ENCODE measurements around the gene PRSS50.

PRSS50 gene

DNA sequence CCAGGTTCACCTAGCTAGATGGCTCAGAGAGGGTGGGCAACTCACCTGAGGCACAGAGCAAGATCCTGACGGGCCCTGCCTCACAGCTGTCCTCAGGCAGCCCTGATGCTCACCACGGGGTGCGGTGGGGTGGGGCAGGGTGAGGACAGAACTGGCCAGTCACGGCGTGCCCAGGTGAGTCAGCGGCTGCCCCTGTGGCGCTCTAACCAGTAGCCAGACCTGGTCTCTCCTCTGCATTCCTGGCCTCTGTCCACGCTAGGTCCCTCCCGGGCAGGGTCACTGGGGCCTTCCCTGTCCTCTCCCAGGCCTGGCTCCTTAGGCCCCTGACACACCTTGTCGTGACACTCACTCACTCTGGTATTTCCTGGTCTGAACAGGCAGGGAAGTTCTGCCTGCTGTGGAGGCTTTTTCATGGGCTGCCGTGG is 25.1 kb downstream of the PRSS50 start:
- DNase-seq (ENCODE audit: low read depth in 3 of 3), result no peak

- DNase-seq (ENCODE audit: low read depth in 3 of 3), result no peak
Measured at GRCh38 chr3:46690798-46691197, 26.9 kb downstream of the PRSS50 start.

GRCh38 chr3:46685446-46685845 is 32.2 kb downstream of the PRSS50 start:
- no peak for DNase-seq (ENCODE audit: low read depth in 3 of 3)

DNA sequence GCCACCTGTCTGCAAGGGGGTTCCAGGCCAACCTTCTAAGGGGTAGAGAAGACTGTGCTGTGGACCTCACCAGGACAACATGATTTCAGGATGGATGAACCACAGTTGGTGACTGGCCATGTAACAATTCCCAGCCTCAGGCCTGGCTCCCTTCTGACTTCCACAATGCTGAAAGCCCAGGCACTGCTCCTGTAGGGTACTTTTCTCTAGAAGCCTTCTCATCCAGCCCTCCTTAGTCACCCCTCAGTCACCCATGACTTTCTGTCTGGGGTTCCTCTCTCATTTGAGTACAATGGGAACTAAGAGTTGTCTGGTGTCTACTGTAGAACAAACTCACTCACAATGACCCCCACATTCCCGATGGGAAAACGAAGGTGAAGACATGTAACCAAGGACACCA is 32.8 kb downstream of the PRSS50 start:
- DNase-seq (ENCODE audit: low read depth in 3 of 3), result no peak

- DNase-seq (ENCODE audit: low read depth in 3 of 3), result no peak
Measured at GRCh38 chr3:46682974-46683373, 34.7 kb downstream of the PRSS50 start.

DNA sequence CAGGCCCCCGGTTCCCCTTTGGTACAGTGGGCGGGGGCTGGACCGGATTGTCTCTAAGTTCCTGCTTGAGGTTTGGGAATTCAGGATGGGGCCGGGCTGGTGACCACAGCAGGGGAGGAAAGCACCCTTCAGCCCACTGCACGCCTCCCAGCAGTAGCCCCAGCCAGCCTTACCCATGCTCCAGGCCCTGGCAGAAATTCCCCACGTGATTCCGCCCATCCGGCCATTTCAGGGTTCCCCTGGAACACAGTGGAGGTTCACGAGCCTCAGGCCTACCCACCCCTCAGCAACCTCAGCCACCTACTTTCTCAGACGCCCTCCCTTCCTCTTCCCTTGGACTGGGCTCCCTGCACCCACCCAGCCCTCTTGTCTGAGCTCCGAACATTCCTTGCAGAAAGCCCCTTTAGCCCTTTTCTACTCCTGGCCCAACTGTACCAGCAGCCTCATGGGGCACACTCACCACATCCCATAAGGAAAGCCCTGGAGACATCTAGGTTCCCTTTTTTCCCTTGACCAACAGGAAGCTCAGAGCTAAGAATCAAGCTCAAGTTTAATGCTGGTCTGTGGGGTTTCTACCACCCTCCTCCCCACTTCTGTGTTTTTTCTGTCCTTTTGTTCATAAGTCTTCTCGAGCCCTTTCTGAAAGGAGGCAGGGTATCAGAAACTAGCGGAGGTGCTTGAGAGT is 35.7 kb downstream of the PRSS50 start:
- no peak for DNase-seq (ENCODE audit: low read depth in 3 of 3)

DNA sequence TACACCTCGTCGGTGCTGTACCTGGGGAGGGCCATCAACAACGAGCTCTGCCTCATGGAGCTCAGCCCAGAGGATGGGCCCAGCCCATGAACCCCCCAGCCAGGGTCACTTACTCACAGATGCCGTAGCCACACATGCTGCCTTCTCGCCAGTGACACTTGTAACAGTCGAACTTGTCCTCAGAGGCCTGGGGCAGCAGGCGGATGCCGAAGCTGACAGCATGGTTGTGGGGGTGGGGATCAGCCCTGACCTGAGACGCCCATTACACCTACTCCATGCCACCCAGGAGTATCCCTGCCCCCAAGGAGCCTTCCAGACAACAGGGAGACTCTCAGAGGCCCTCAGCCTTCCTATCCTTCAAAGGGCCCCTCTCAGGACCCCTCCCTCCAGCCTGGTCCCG is 36.3 kb downstream of the PRSS50 start:
- no peak for DNase-seq (ENCODE audit: low read depth in 3 of 3)

- DNase-seq (ENCODE audit: low read depth in 3 of 3), result no peak
Measured at GRCh38 chr3:46680298-46680826, 37.3 kb downstream of the PRSS50 start.

GRCh38 chr3:46679681-46680080 is 38.0 kb downstream of the PRSS50 start:
- DNase-seq (ENCODE audit: low read depth in 3 of 3), result no peak

DNA sequence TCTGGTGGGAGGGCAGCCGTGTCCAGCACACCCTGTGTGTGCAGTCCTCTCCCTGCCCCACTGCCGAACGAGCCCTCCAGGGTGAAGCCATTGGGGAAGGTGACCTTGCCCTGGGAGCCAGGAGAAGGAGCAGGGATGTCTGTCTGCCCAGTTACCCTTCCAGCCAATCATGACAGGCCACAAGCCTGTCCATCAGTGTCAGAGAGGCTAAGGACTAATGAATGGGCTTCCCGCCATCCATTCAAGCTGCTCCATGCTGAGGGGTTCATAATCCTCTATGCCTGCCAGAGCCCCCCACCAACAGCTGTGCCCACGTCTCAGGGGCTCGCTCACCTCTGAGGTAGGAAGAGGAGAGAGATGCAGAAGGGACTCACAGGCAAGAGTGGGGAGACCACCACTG is 39.4 kb downstream of the PRSS50 start:
- DNase-seq (ENCODE audit: low read depth in 3 of 3), result no peak

DNA sequence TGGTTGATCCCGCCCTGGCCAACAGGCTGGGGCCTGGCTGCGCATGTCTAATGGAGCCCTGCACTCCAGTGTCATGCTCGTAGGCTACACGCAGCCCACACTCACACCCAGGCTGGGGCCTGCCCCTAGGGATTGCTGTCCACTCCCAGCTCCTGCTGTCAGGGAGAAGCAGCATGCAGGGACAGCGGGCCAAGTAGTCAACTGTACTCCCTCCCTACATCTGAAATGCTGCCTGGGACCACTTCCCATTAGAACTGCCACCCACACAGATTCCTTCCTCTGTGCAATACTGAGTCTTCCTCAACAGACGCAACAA is 40.3 kb downstream of the PRSS50 start:
- DNase-seq (ENCODE audit: low read depth in 3 of 3), result no peak

DNA sequence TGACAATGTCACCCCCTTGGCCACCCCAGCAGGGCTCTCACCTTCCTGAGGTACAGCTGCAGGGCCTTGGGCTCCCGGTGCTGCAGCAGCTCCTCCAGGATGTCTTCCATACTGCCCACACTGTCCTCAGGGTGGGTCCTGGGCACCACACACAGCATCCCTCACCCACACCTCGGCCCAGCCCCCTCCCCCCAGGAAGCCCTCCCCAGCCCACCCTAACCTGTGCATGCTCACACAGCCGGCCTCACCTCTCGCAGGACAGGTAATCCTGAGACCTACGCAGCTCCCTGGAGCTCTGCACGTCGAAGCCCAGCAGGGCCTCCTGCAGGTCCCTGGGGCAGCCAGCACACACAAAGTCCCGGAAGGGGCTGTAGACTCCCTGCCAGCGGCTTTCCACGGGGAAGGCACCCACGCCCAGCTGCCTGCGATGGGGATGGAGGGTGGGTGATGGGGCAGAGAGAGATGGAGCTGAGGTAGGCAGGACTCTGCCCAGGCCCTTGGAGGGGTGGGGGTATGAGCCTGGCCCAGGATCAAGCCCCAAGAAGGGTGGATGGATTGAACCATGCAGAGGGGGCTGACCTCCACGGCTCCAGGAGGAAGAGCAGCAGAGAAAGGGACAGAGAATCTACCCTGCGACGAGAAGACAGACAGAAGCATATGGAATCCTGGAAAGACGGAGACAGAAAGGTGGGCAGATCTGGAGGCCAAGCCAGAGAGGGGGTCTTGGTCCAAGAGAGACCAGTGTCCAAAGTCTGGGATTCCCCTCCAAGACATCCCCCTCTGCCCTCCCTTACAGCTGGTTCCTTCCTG is 40.9 kb downstream of the PRSS50 start:
- DNase-seq (ENCODE audit: low read depth in 3 of 3), result no peak

DNA sequence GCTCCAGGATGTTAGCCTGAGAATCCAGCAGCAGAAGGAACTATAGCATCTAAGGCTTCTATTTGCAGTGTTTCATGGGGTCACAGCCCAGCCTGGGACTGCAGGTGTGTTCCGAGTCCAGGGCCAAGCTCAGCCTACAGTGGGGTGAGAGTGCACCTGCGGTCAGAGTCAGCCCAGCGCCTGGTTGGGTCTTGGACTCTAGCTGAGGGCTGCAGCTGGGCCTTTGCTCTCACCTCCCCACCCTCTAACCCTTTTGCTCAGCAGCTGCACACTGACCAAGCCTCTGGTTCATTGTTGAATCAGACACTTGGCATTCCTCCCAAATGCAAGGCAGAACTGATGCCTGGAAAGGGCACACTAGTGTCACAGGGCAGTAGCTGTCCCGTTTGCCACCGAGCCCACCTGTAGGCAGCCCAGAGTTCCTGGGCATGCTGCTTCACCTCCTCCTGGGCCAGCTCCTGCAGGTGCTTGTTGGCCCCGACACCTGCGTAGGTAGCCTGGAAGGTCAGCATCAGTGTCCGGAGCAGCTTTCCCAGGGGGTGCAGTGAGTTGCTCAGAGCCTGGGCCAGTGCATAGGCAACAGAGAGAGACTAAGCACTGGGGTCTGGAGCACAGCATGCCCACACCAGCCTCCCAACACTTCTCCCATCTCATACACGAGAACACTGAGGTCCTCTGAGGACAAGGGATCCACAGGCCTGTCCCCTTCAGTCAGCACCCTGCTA is 41.7 kb downstream of the PRSS50 start:
- no peak for DNase-seq (ENCODE audit: low read depth in 3 of 3)

DNA sequence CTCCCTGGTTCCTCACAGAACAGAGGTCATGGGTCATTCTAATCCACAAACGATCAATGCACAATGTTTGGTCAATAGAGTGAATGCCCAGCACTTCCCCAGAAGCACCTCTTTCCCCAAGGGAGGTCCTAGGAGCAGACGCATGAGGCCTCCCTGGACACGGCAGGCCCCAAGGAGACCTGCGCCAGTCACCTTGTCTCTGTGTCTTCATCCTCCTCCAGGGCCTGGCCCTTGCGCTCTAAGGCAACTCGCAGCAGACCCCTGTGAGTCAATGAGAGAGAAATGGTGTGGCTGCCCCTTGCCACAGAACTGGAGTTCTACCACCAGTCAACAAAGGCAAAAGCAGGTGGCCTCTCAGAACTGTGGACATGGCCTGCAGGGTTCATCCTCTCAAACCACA is 42.2 kb downstream of the PRSS50 start:
- DNase-seq (ENCODE audit: low read depth in 3 of 3), result no peak

GRCh38 chr3:46674031-46674845 is 43.4 kb downstream of the PRSS50 start:
- DNase-seq (ENCODE audit: low read depth in 3 of 3), result no peak

- DNase-seq (ENCODE audit: low read depth in 3 of 3), result no peak
Measured at GRCh38 chr3:46673151-46674030, 44.3 kb downstream of the PRSS50 start.

GRCh38 chr3:46672349-46672695 is 45.3 kb downstream of the PRSS50 start:
- DNase-seq (ENCODE audit: low read depth in 3 of 3), result no peak

- DNase-seq (ENCODE audit: low read depth in 3 of 3), result no peak
Measured at GRCh38 chr3:46671541-46672348, 45.9 kb downstream of the PRSS50 start.

DNA sequence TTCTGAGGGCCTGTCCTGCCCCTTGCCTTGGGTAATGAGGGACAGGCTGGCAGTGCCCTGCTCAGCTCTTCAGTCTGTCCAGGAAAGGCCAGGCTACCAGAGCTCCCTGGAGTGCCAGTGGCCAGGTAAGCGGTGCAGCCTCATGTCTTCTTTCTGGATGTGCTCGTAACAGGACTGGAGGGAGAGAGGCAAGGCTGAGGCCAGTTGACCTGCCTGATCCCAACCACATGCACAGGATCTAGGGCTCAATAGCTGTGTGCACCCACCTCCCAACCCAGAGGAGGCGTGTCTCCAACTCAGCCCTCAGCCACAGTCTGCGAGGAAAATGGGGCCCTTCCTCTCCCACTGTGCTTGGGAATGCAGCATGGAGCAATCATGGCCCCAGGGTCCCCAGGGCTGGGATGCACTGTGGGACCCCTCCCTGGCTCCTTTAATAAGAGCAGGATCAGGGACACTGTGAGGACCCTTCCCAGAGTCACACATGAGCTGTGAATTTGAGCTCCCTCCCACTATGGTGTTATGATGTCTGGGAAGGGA is 46.7 kb downstream of the PRSS50 start:
- no peak for DNase-seq (ENCODE audit: low read depth in 3 of 3)
